Kidney (tissue), 14 donors: Measurements from ENCODE around the gene MPO. TPM values are rescaled to one million over a fixed set of nuclear protein-coding genes. Genes with fewer than 3 reads are reported as not detected.

Experiments
- DNase-seq, 5 donors: peaks; one replicate each; pipeline ENCODE4 v3.0.0-alpha.2; 2013 to 2020
- FAIRE-seq: peaks from 2 replicates; lab custom pipeline; 2012; peaks lifted over from hg19 to GRCh38; lab: Jason Lieb, UNC
- H3K27ac ChIP-seq, 2 donors: one replicate each; pipeline ENCODE4 v1.7.0; 2013; ENCODE audit warnings: low read depth in 2 of 2, low read length in 2 of 2, inconsistent platforms in 1 of 2
- H3K27me3 ChIP-seq: one replicate; pipeline ENCODE4 v1.7.1; 2013; ENCODE audit warnings: low read length, inconsistent platforms; ENCODE audit not compliant: control insufficient read depth, insufficient read depth
- H3K36me3 ChIP-seq, 3 donors: one replicate each; pipeline versions ENCODE4 v1.7.0 to v1.7.1; 2013; ENCODE audit warnings: low read length in 3 of 3, control low read depth in 1 of 3, inconsistent platforms in 1 of 3; ENCODE audit not compliant: insufficient read depth in 3 of 3, control insufficient read depth in 2 of 3
- H3K4me1 ChIP-seq, 3 donors: one replicate each; pipeline versions ENCODE4 v1.7.0 to v1.7.1; 2013; ENCODE audit warnings: low read length in 3 of 3, inconsistent platforms in 1 of 3, low read depth in 1 of 3; ENCODE audit not compliant: control insufficient read depth in 2 of 3, insufficient read depth in 2 of 3
- H3K4me3 ChIP-seq, 3 donors: one replicate each; pipeline versions ENCODE4 v1.7.0 to v1.8.1; 2013; ENCODE audit warnings: low read length in 3 of 3, control low read depth in 1 of 3, inconsistent platforms in 1 of 3
- H3K9ac ChIP-seq, 3 donors: one replicate each; pipeline versions ENCODE4 v1.7.0 to v1.7.1; 2013; ENCODE audit warnings: low read length in 3 of 3, control low read depth in 1 of 3, inconsistent platforms in 1 of 3
- H3K9me3 ChIP-seq, 3 donors: one replicate each; pipeline versions ENCODE4 v1.7.0 to v1.7.1; 2013; ENCODE audit warnings: low read length in 3 of 3, control low read depth in 1 of 3, inconsistent platforms in 1 of 3; ENCODE audit not compliant: control insufficient read depth in 2 of 3, insufficient read depth in 1 of 3
- CTCF ChIP-seq: IDR thresholded peaks from 3 replicates; pipeline ENCODE4 v1.5.1; 2012; ENCODE audit warnings: mild to moderate bottlenecking, moderate library complexity, borderline replicate concordance; ENCODE audit not compliant: insufficient read depth; ENCODE audit errors: extremely low read depth
- intact Hi-C: fragments of 100-400 bp; cut with DNase I; formaldehyde crosslinking; loops from one replicate; pipeline ENCODE4 v1.11.1; 2022
- polyA plus RNA-seq: library from polyadenylated mRNA; stranded (reverse); fragments of 350-450 nt; fragmentation: Illumina TruSeq; extraction: RNeasy Lipid Tissue Mini Kit (QIAGEN cat#74804); gene quantifications from one replicate; pipeline ENCODE4 v1.2.3, GENCODE V29; 2014; ENCODE audit warnings: low read depth, low replicate concordance; ENCODE audit not compliant: insufficient read depth
- total RNA-seq: library from RNA; stranded (reverse); fragmentation: NEBNext Ultra II Directional; extraction: Animal tissue kit (Norgen Biotek cat#: 25700); gene quantifications from one replicate; pipeline ENCODE4 v1.2.1, GENCODE V29; 2021
- donor health status: control.
- donor health status: control.
- donor health status: control.
- donor health status: control.
- donor health status: control.
- donor health status: DM: yes; HTN: yes; CAD: no.
- donor health status: Normal renal cell carcinoma (clear cell type).

Gene MPO
- total and polyA plus RNA-seq, 2 donors from 2014 or later: 0.47 TPM; not detected in 1

GRCh38 chr17:58277107-58277801, 3.5 kb downstream of the MPO start:
- Histone ChIP-seq H3K27me3 (no peaks in the 10 kb centered on the region), H3K9me3 (no peaks in the 10 kb centered on the region), H3K9ac (no peak overlapping the region), H3K4me1 (no peaks in the 10 kb centered on the region), H3K36me3 (no peaks in the 10 kb centered on the region), H3K27ac (no peak overlapping the region), H3K4me3 (no peak overlapping the region)
- peak; percentile 7 for TF ChIP-seq CTCF
- FAIRE-seq (no peak), DNase-seq (no peak)
- intact Hi-C loops: no loop called here

GRCh38 chr17:58276423-58276822, 4.3 kb downstream of the MPO start:
- H3K4me1 ChIP-seq: no peaks in the 10 kb centered on the region
- H3K4me3 ChIP-seq: no peak overlapping the region
- H3K9me3 ChIP-seq: no peaks in the 10 kb centered on the region
- H3K27ac ChIP-seq: no peak overlapping the region
- TF ChIP-seq CTCF: no peak
- DNase-seq (peak in 1 of 5 donors; percentile 39), FAIRE-seq (no peak)
- no peak overlapping the region for H3K9ac ChIP-seq
- H3K36me3 ChIP-seq: no peaks in the 10 kb centered on the region
- intact Hi-C loops: no loop called here
- H3K27me3 ChIP-seq: no peaks in the 10 kb centered on the region

DNA sequence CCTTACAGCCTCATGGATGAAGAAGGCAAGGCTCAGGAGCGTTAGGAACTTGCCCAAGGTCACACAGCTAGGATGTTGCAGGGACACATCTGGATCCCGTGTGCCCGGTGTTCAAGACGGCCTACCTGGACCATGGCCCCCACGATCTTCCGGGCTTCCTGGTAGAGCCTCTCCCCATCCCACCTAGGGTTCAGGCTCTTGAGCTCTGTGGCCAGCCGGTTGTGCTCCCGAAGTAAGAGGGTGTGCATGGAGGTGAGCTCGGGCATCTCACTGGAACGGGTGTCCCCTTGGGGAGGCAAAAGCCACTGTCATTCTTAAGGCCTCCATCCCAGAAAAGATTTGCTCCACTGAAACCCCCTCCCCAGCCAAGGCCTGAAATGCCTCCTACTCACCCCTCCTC, 5.3 kb downstream of the MPO start:
- H3K36me3 ChIP-seq: no peaks in the 10 kb centered on the region
- intact Hi-C loops: no loop called here
- DNase-seq (no peak), FAIRE-seq (no peak)
- H3K9ac ChIP-seq: no peak overlapping the region
- no peaks in the 10 kb centered on the region for H3K9me3 ChIP-seq
- H3K4me3 ChIP-seq: no peak overlapping the region
- no peaks in the 10 kb centered on the region for H3K4me1 ChIP-seq
- TF ChIP-seq CTCF: no peak
- no peaks in the 10 kb centered on the region for H3K27me3 ChIP-seq
- no peak overlapping the region for H3K27ac ChIP-seq
